ENCODE measurements around the gene TMC7. TPM values are rescaled to one million over a fixed set of nuclear protein-coding genes. Genes with fewer than 3 reads are reported as not detected.
"Not testable (repeated sequence)": the region's sequence is repeated elsewhere in the genome, so short reads cannot be mapped to it uniquely, and the experiment has no call there.

Gene TMC7
- total RNA-seq, 1 donor from 2014 or later = 3.1 TPM

GRCh38 chr16:18969855-18970240 lies 13.9 kb upstream of the TMC7 start:
- H3K9me3 ChIP-seq (ENCODE audit: control insufficient read depth in 3 of 3, low read length in 3 of 3) = no peaks in the 10 kb centered on the region
- H3K27ac ChIP-seq (ENCODE audit: low read depth, low read length) = no peak overlapping the region
- H3K36me3 ChIP-seq (ENCODE audit: control insufficient read depth in 3 of 3, insufficient read depth in 3 of 3, low read length in 3 of 3) = no peaks in the 10 kb centered on the region
- H3K27me3 ChIP-seq (ENCODE audit: control insufficient read depth in 3 of 3, insufficient read depth in 3 of 3, low read length in 3 of 3) = no peaks in the 10 kb centered on the region
- no peak overlapping the region for H3K4me3 ChIP-seq (ENCODE audit: low read length in 3 of 3)
- H3K9ac ChIP-seq (ENCODE audit: low read depth in 1 of 3, low read length in 3 of 3) = no peak overlapping the region
- peaks cover 0 to 2% (median 0%) of the 10 kb centered on the region in 3 donors for H3K4me1 ChIP-seq (ENCODE audit: control insufficient read depth in 3 of 3, insufficient read depth in 3 of 3, low read length in 3 of 3)

GRCh38 chr16:18975109-18975508 lies 8.6 kb upstream of the TMC7 start:
- Histone ChIP-seq H3K4me3 (ENCODE audit: low read length in 3 of 3) (no peak overlapping the region), H3K9ac (ENCODE audit: low read depth in 1 of 3, low read length in 3 of 3) (no peak overlapping the region), H3K27ac (ENCODE audit: low read depth, low read length) (no peak overlapping the region), H3K4me1 (ENCODE audit: control insufficient read depth in 3 of 3, insufficient read depth in 3 of 3, low read length in 3 of 3) (no peaks in the 10 kb centered on the region), H3K27me3 (ENCODE audit: control insufficient read depth in 3 of 3, insufficient read depth in 3 of 3, low read length in 3 of 3) (no peaks in the 10 kb centered on the region), H3K9me3 (ENCODE audit: control insufficient read depth in 3 of 3, low read length in 3 of 3) (no peaks in the 10 kb centered on the region), H3K36me3 (ENCODE audit: control insufficient read depth in 3 of 3, insufficient read depth in 3 of 3, low read length in 3 of 3) (no peaks in the 10 kb centered on the region)

- Histone ChIP-seq H3K27ac (ENCODE audit: low read depth, low read length) (no peak overlapping the region), H3K9ac (ENCODE audit: low read depth in 1 of 3, low read length in 3 of 3) (no peak overlapping the region), H3K4me3 (ENCODE audit: low read length in 3 of 3) (no peak overlapping the region), H3K27me3 (ENCODE audit: control insufficient read depth in 3 of 3, insufficient read depth in 3 of 3, low read length in 3 of 3) (peaks cover 0 to 3% (median 0%) of the 10 kb centered on the region in 3 donors), H3K36me3 (ENCODE audit: control insufficient read depth in 3 of 3, insufficient read depth in 3 of 3, low read length in 3 of 3) (no peaks in the 10 kb centered on the region), H3K9me3 (ENCODE audit: control insufficient read depth in 3 of 3, low read length in 3 of 3) (no peaks in the 10 kb centered on the region), H3K4me1 (ENCODE audit: control insufficient read depth in 3 of 3, insufficient read depth in 3 of 3, low read length in 3 of 3) (peaks cover 5 to 6% (median 5%) of the 10 kb centered on the region in 3 donors)
These were observed 3.8 kb upstream of the TMC7 start for GRCh38 chr16:18979936-18980335.

- Histone ChIP-seq H3K9me3 (ENCODE audit: control insufficient read depth in 3 of 3, low read length in 3 of 3) (no peaks in the 10 kb centered on the region), H3K27ac (ENCODE audit: low read depth, low read length) (no peak overlapping the region), H3K27me3 (ENCODE audit: control insufficient read depth in 3 of 3, insufficient read depth in 3 of 3, low read length in 3 of 3) (peaks cover 0 to 3% (median 0%) of the 10 kb centered on the region in 3 donors), H3K4me1 (ENCODE audit: control insufficient read depth in 3 of 3, insufficient read depth in 3 of 3, low read length in 3 of 3) (peaks cover 5 to 6% (median 5%) of the 10 kb centered on the region in 3 donors), H3K4me3 (ENCODE audit: low read length in 3 of 3) (peak overlapping the region; percentile 51 to 68 (median 63)), H3K36me3 (ENCODE audit: control insufficient read depth in 3 of 3, insufficient read depth in 3 of 3, low read length in 3 of 3) (no peaks in the 10 kb centered on the region), H3K9ac (ENCODE audit: low read depth in 1 of 3, low read length in 3 of 3) (peak overlapping the region; percentile 45 to 74 (median 71))
These were observed 786 bp downstream of the TMC7 start for GRCh38 chr16:18984435-18985005.

GRCh38 chr16:18985256-18985655 lies 1.5 kb downstream of the TMC7 start:
- not testable (repeated sequence) for H3K4me3 ChIP-seq (ENCODE audit: low read length in 3 of 3); H3K4me1 ChIP-seq (ENCODE audit: control insufficient read depth in 3 of 3, insufficient read depth in 3 of 3, low read length in 3 of 3); H3K27me3 ChIP-seq (ENCODE audit: control insufficient read depth in 3 of 3, insufficient read depth in 3 of 3, low read length in 3 of 3); H3K36me3 ChIP-seq (ENCODE audit: control insufficient read depth in 3 of 3, insufficient read depth in 3 of 3, low read length in 3 of 3); H3K27ac ChIP-seq (ENCODE audit: low read depth, low read length); H3K9me3 ChIP-seq (ENCODE audit: control insufficient read depth in 3 of 3, low read length in 3 of 3); H3K9ac ChIP-seq (ENCODE audit: low read depth in 1 of 3, low read length in 3 of 3)

- not testable (repeated sequence) for H3K4me3 ChIP-seq (ENCODE audit: low read length in 3 of 3); H3K27me3 ChIP-seq (ENCODE audit: control insufficient read depth in 3 of 3, insufficient read depth in 3 of 3, low read length in 3 of 3); H3K9ac ChIP-seq (ENCODE audit: low read depth in 1 of 3, low read length in 3 of 3); H3K36me3 ChIP-seq (ENCODE audit: control insufficient read depth in 3 of 3, insufficient read depth in 3 of 3, low read length in 3 of 3); H3K27ac ChIP-seq (ENCODE audit: low read depth, low read length); H3K9me3 ChIP-seq (ENCODE audit: control insufficient read depth in 3 of 3, low read length in 3 of 3); H3K4me1 ChIP-seq (ENCODE audit: control insufficient read depth in 3 of 3, insufficient read depth in 3 of 3, low read length in 3 of 3)
These were observed 8.0 kb downstream of the TMC7 start for GRCh38 chr16:18991731-18992130.

- H3K4me3 ChIP-seq (ENCODE audit: low read length in 3 of 3); H3K9me3 ChIP-seq (ENCODE audit: control insufficient read depth in 3 of 3, low read length in 3 of 3); H3K36me3 ChIP-seq (ENCODE audit: control insufficient read depth in 3 of 3, insufficient read depth in 3 of 3, low read length in 3 of 3); H3K4me1 ChIP-seq (ENCODE audit: control insufficient read depth in 3 of 3, insufficient read depth in 3 of 3, low read length in 3 of 3); H3K27ac ChIP-seq (ENCODE audit: low read depth, low read length); H3K9ac ChIP-seq (ENCODE audit: low read depth in 1 of 3, low read length in 3 of 3); H3K27me3 ChIP-seq (ENCODE audit: control insufficient read depth in 3 of 3, insufficient read depth in 3 of 3, low read length in 3 of 3): not testable (repeated sequence)
These were observed 9.8 kb downstream of the TMC7 start for GRCh38 chr16:18993531-18993930.

- H3K27ac ChIP-seq (ENCODE audit: low read depth, low read length); H3K27me3 ChIP-seq (ENCODE audit: control insufficient read depth in 3 of 3, insufficient read depth in 3 of 3, low read length in 3 of 3); H3K36me3 ChIP-seq (ENCODE audit: control insufficient read depth in 3 of 3, insufficient read depth in 3 of 3, low read length in 3 of 3); H3K4me3 ChIP-seq (ENCODE audit: low read length in 3 of 3); H3K9ac ChIP-seq (ENCODE audit: low read depth in 1 of 3, low read length in 3 of 3); H3K4me1 ChIP-seq (ENCODE audit: control insufficient read depth in 3 of 3, insufficient read depth in 3 of 3, low read length in 3 of 3); H3K9me3 ChIP-seq (ENCODE audit: control insufficient read depth in 3 of 3, low read length in 3 of 3): not testable (repeated sequence)
These were observed 10.4 kb downstream of the TMC7 start for GRCh38 chr16:18994181-18994580.

- H3K36me3 ChIP-seq (ENCODE audit: control insufficient read depth in 3 of 3, insufficient read depth in 3 of 3, low read length in 3 of 3); H3K4me1 ChIP-seq (ENCODE audit: control insufficient read depth in 3 of 3, insufficient read depth in 3 of 3, low read length in 3 of 3); H3K27ac ChIP-seq (ENCODE audit: low read depth, low read length); H3K9me3 ChIP-seq (ENCODE audit: control insufficient read depth in 3 of 3, low read length in 3 of 3); H3K4me3 ChIP-seq (ENCODE audit: low read length in 3 of 3); H3K27me3 ChIP-seq (ENCODE audit: control insufficient read depth in 3 of 3, insufficient read depth in 3 of 3, low read length in 3 of 3); H3K9ac ChIP-seq (ENCODE audit: low read depth in 1 of 3, low read length in 3 of 3): not testable (repeated sequence)
These were observed 11.7 kb downstream of the TMC7 start for GRCh38 chr16:18995406-18995805.

- H3K9ac ChIP-seq (ENCODE audit: low read depth in 1 of 3, low read length in 3 of 3); H3K4me1 ChIP-seq (ENCODE audit: control insufficient read depth in 3 of 3, insufficient read depth in 3 of 3, low read length in 3 of 3); H3K4me3 ChIP-seq (ENCODE audit: low read length in 3 of 3); H3K36me3 ChIP-seq (ENCODE audit: control insufficient read depth in 3 of 3, insufficient read depth in 3 of 3, low read length in 3 of 3); H3K27me3 ChIP-seq (ENCODE audit: control insufficient read depth in 3 of 3, insufficient read depth in 3 of 3, low read length in 3 of 3); H3K27ac ChIP-seq (ENCODE audit: low read depth, low read length); H3K9me3 ChIP-seq (ENCODE audit: control insufficient read depth in 3 of 3, low read length in 3 of 3): not testable (repeated sequence)
These were observed 12.8 kb downstream of the TMC7 start for GRCh38 chr16:18996536-18996935.

GRCh38 chr16:18997001-18997400 lies 13.3 kb downstream of the TMC7 start:
- not testable (repeated sequence) for H3K4me1 ChIP-seq (ENCODE audit: control insufficient read depth in 3 of 3, insufficient read depth in 3 of 3, low read length in 3 of 3); H3K27me3 ChIP-seq (ENCODE audit: control insufficient read depth in 3 of 3, insufficient read depth in 3 of 3, low read length in 3 of 3); H3K36me3 ChIP-seq (ENCODE audit: control insufficient read depth in 3 of 3, insufficient read depth in 3 of 3, low read length in 3 of 3); H3K27ac ChIP-seq (ENCODE audit: low read depth, low read length); H3K9me3 ChIP-seq (ENCODE audit: control insufficient read depth in 3 of 3, low read length in 3 of 3); H3K9ac ChIP-seq (ENCODE audit: low read depth in 1 of 3, low read length in 3 of 3); H3K4me3 ChIP-seq (ENCODE audit: low read length in 3 of 3)
